GM12873 (cell line): ENCODE data around the gene VPS33A.

Experiments used
- CTCF ChIP-seq: IDR thresholded peaks from 2 replicates; pipeline ENCODE4 v1.5.1; 2012; ENCODE audit warnings: low read depth, mild to moderate bottlenecking, moderate library complexity, low read length, control low read depth; ENCODE audit not compliant: insufficient read depth; ENCODE audit errors: missing control alignments

VPS33A gene

GRCh38 chr12:122282061-122282460 lies 15.8 kb upstream of the VPS33A start:
- TF ChIP-seq CTCF: no peak

GRCh38 chr12:122276242-122276641 lies 9.9 kb upstream of the VPS33A start:
- TF ChIP-seq CTCF: no peak

- TF ChIP-seq CTCF: no peak
These were observed 9.2 kb upstream of the VPS33A start for GRCh38 chr12:122275459-122275858.

GRCh38 chr12:122265886-122266229 lies 436 bp downstream of the VPS33A start:
- TF ChIP-seq CTCF: no peak

- no peak for TF ChIP-seq CTCF
These were observed 818 bp downstream of the VPS33A start for GRCh38 chr12:122265476-122265875.

- no peak for TF ChIP-seq CTCF
These were observed 15.8 kb downstream of the VPS33A start for GRCh38 chr12:122250536-122250935.

- no peak for TF ChIP-seq CTCF
These were observed 16.2 kb downstream of the VPS33A start for GRCh38 chr12:122250047-122250446.

GRCh38 chr12:122245553-122245952 lies 20.7 kb downstream of the VPS33A start:
- TF ChIP-seq CTCF: no peak
